GM23338 (cell line): Measurements from ENCODE around the gene GARS1. TPM values are rescaled to one million over a fixed set of nuclear protein-coding genes. Genes with fewer than 3 reads are reported as not detected.
A peak's percentile ranks its signal among the peaks of the same experiment; 100 is the strongest.

Experiments
- ATAC-seq: fragments of 200-7000 bp; cut with Tn5 transposase; 3 replicates; pipeline ENCODE4 v1.9.1; 2020
- DNase-seq: peaks from one replicate; pipeline ENCODE4 v3.0.0-alpha.2; 2015; ENCODE audit warnings: low spot score
- H2AFZ ChIP-seq: fragments of 200-600 bp; sonication (generic); 2 replicates; pipeline ENCODE4 v1.8.0; 2016; ENCODE audit warnings: antibody characterized with exemption, mild to moderate bottlenecking, moderate library complexity
- H3F3A ChIP-seq: fragments of 200-600 bp; sonication (generic); replicated peaks from 2 replicates; pipeline ENCODE4 v1.8.0; 2017; ENCODE audit warnings: antibody characterized with exemption, mixed run types, low read depth
- H3K27ac ChIP-seq: fragments of 200-600 bp; sonication (generic); 2 replicates; pipeline ENCODE4 v1.6.1; 2016; ENCODE audit warnings: low read depth
- H3K27me3 ChIP-seq: fragments of 200-600 bp; sonication (generic); 2 replicates; pipeline ENCODE4 v1.8.0; 2016; ENCODE audit warnings: mild to moderate bottlenecking, mixed run types, moderate library complexity; ENCODE audit not compliant: insufficient read depth
- H3K36me3 ChIP-seq: fragments of 200-600 bp; sonication (generic); 2 replicates; pipeline ENCODE4 v1.8.0; 2016; ENCODE audit warnings: mild to moderate bottlenecking; ENCODE audit not compliant: insufficient read depth
- H3K4me1 ChIP-seq: fragments of 200-600 bp; sonication (generic); 2 replicates; pipeline ENCODE4 v1.8.0; 2016; ENCODE audit warnings: mild to moderate bottlenecking, moderate library complexity; ENCODE audit not compliant: insufficient read depth
- H3K4me2 ChIP-seq: fragments of 200-600 bp; sonication (generic); 2 replicates; pipeline ENCODE4 v1.7.1; 2017; ENCODE audit warnings: mixed run types
- H3K4me3 ChIP-seq: fragments of 200-600 bp; sonication (generic); 2 replicates; pipeline ENCODE4 v1.6.1; 2016; ENCODE audit warnings: mixed run types
- H3K79me2 ChIP-seq: fragments of 200-600 bp; sonication (generic); replicated peaks from 2 replicates; pipeline ENCODE4 v1.8.0; 2017; ENCODE audit warnings: mild to moderate bottlenecking; ENCODE audit not compliant: insufficient read depth
- H3K9me2 ChIP-seq: fragments of 200-600 bp; sonication (generic); 2 replicates; pipeline ENCODE4 v1.8.0; 2017; ENCODE audit not compliant: insufficient read depth
- H4K20me1 ChIP-seq: fragments of 200-600 bp; sonication (generic); replicated peaks from 2 replicates; pipeline ENCODE4 v1.8.0; 2017; ENCODE audit warnings: mild to moderate bottlenecking; ENCODE audit not compliant: insufficient read depth
- H3K27ac Mint-ChIP-seq: 2 replicates; pipeline ENCODE4 v1.8.0; 2020; ENCODE audit warnings: inconsistent platforms, mild to moderate bottlenecking, moderate library complexity, mixed read lengths
- H3K27me3 Mint-ChIP-seq: 3 replicates; pipeline ENCODE4 v1.8.0; 2022; ENCODE audit warnings: low read depth, mild to moderate bottlenecking, moderate library complexity, mixed read lengths, inconsistent platforms; ENCODE audit not compliant: insufficient read depth, poor library complexity
- H3K36me3 Mint-ChIP-seq: 3 replicates; pipeline ENCODE4 v1.8.0; 2021; ENCODE audit warnings: low read depth, mild to moderate bottlenecking, inconsistent platforms, moderate library complexity, mixed read lengths
- H3K4me1 Mint-ChIP-seq: 3 replicates; pipeline ENCODE4 v1.8.0; 2020; ENCODE audit warnings: mild to moderate bottlenecking, inconsistent platforms, mixed read lengths
- H3K4me3 Mint-ChIP-seq: 3 replicates; pipeline ENCODE4 v1.8.0; 2021; ENCODE audit warnings: moderate library complexity, mild to moderate bottlenecking, inconsistent platforms, mixed read lengths
- H3K9me3 Mint-ChIP-seq: 3 replicates; pipeline ENCODE4 v1.8.0; 2020; ENCODE audit warnings: moderate library complexity, mild to moderate bottlenecking, inconsistent platforms, mixed read lengths
- EZH2 ChIP-seq: fragments of 200-600 bp; sonication (generic); IDR thresholded peaks from one replicate; pipeline ENCODE4 v1.8.0; 2017; ENCODE audit warnings: antibody characterized with exemption, mild to moderate bottlenecking, low read depth; ENCODE audit not compliant: unreplicated experiment
- JUNB ChIP-seq: IDR thresholded peaks from one replicate; pipeline ENCODE4 v1.6.1; 2016; ENCODE audit warnings: antibody characterized with exemption; ENCODE audit not compliant: unreplicated experiment
- NANOG ChIP-seq: IDR thresholded peaks from 2 replicates; pipeline ENCODE4 v1.6.1; 2016; ENCODE audit warnings: antibody characterized with exemption, borderline replicate concordance
- POLR2AphosphoS5 ChIP-seq: IDR thresholded peaks from 2 replicates; pipeline ENCODE4 v1.6.1; 2016; ENCODE audit warnings: antibody characterized with exemption, low read depth
- STAT1 ChIP-seq: IDR thresholded peaks from one replicate; pipeline ENCODE4 v1.6.1; 2016; ENCODE audit warnings: antibody characterized with exemption; ENCODE audit not compliant: unreplicated experiment
- ZNF114 ChIP-seq: fragments of 250-450 bp; sonication (Bioruptor Pico); IDR thresholded peaks from 2 replicates; pipeline ENCODE4 v1.5.0; 2020; ENCODE audit warnings: mild to moderate bottlenecking, moderate library complexity
- ZNF331 ChIP-seq: fragments of 250-450 bp; sonication (Bioruptor Pico); IDR thresholded peaks from 2 replicates; pipeline ENCODE4 v1.5.0; 2020; ENCODE audit warnings: low read depth, mild to moderate bottlenecking, moderate library complexity
- polyA plus RNA-seq: library from polyadenylated mRNA; unstranded; fragments of >200 nt; fragmentation: Nextera tagmentation; extraction: Ambion mirVana; gene quantifications from 2 replicates; pipeline ENCODE4 v1.2.1, GENCODE V29; 2016
- total RNA-seq: library from RNA; depleted of rRNA; stranded (reverse); fragments of >200 nt; shearing (Covaris generic); gene quantifications from 2 replicates; pipeline ENCODE4 v1.2.3, GENCODE V29; 2014
- TF ChIP-seq, protein P1 (sequence below), 2 experiments: fragments of 200-600 bp in 1 of 2; sonication (generic) in 1 of 2; conservative IDR thresholded peaks; 2 replicates each; pipeline versions ENCODE4 v1.5.1 to v1.6.1; 2016 to 2017; ENCODE audit warnings: antibody characterized with exemption in 2 of 2, low read depth in 2 of 2, mild to moderate bottlenecking in 2 of 2, moderate library complexity in 1 of 2
- TF ChIP-seq, protein P2 (sequence below): IDR thresholded peaks from one replicate; pipeline ENCODE4 v1.6.1; 2018; ENCODE audit warnings: antibody characterized with exemption; ENCODE audit not compliant: unreplicated experiment
- TF ChIP-seq, protein P3 (sequence below): fragments of 250-450 bp; sonication (Bioruptor Pico); IDR thresholded peaks from 2 replicates; pipeline ENCODE4 v1.5.0; 2020; ENCODE audit warnings: mild to moderate bottlenecking, moderate library complexity

GARS1 gene
- total and polyA plus RNA-seq, 2 experiments from 2014 or later = 207 to 241 TPM

DNA sequence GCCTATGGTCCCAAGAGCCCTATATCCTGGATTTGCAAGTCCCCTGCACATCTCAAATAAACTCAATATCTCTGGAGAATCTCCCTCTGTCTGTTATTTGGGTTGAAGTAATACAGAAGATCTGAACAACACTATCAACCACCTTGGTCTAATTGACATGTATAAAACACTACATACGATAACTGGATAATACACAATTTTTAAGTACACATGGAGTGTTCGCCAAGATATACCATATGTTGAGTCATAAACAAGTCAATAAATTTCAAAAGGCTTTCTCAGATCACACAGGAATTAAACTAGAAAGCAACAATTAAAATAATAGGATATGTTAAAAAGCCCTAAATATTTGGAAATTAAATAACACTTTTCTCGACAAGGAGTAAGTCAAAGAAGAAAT is 5.6 kb upstream of the GARS1 start (continued):
- TF ChIP-seq, protein P1, sequence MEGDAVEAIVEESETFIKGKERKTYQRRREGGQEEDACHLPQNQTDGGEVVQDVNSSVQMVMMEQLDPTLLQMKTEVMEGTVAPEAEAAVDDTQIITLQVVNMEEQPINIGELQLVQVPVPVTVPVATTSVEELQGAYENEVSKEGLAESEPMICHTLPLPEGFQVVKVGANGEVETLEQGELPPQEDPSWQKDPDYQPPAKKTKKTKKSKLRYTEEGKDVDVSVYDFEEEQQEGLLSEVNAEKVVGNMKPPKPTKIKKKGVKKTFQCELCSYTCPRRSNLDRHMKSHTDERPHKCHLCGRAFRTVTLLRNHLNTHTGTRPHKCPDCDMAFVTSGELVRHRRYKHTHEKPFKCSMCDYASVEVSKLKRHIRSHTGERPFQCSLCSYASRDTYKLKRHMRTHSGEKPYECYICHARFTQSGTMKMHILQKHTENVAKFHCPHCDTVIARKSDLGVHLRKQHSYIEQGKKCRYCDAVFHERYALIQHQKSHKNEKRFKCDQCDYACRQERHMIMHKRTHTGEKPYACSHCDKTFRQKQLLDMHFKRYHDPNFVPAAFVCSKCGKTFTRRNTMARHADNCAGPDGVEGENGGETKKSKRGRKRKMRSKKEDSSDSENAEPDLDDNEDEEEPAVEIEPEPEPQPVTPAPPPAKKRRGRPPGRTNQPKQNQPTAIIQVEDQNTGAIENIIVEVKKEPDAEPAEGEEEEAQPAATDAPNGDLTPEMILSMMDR (conservative IDR thresholded peaks at IDR 0.05; ENCODE audit: low read depth in 2 of 2) = no peak
- TF ChIP-seq ZNF331 (CRISPR knock-in tag) (no peak), STAT1 (no peak), NANOG (no peak)

DNA sequence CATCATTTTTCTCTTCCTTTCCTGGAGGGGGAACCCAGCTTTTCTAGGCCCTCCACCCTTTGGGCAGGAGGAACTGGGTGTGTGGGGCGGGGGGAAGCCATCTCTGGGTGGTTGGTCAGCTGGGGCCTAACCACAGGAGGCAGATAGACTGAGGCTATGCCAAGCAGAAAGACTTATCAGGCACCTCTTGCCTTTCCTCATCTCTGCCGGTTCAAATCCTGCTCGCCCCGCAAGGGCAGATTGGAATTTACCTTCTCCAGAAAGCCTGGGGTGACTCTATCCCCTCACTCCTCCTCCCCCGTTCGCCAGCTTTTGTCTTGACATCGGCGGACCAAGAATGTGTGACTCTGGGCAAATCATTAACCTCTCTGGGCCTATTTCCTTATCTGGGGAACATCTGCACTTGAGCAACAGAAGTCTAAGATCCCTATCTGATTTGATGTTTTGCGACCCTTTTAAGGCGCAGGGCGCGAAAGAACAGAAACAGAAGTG is 584 bp upstream of the GARS1 start:
- peak overlapping the region; percentile 99 for H3K27ac Mint-ChIP-seq
- 0 out of 2 replicates have a peak, but pooled peaks cover 7% of the 10 kb centered on the region for H3F3A ChIP-seq
- H3K4me1 ChIP-seq = no peaks in the 10 kb centered on the region; the same call in 1 of the 2 replicates
- H3K79me2 ChIP-seq = peaks cover 50% of the 10 kb centered on the region
- no peaks in the 10 kb centered on the region for H3K27me3 ChIP-seq
- peak overlapping the region; percentile 96 for H3K4me3 ChIP-seq
- ATAC-seq (peak; percentile 46), DNase-seq (peak; percentile 73)
- H4K20me1 ChIP-seq = peaks cover 8% of the 10 kb centered on the region; the same call in 1 of the 2 replicates
- peaks cover 6% of the 10 kb centered on the region; the same call in 1 of the 3 replicates for H3K9me3 Mint-ChIP-seq
- peak overlapping the region; percentile 92 for H2AFZ ChIP-seq
- peaks cover 20% of the 10 kb centered on the region for H3K4me1 Mint-ChIP-seq
- H3K36me3 Mint-ChIP-seq = peaks cover 39% of the 10 kb centered on the region
- H3K27ac ChIP-seq = peak overlapping the region; percentile 92
- peak overlapping the region; percentile 98 for H3K4me3 Mint-ChIP-seq
- H3K4me2 ChIP-seq = peak overlapping the region; percentile 83
- H3K27me3 Mint-ChIP-seq = peaks cover 6% of the 10 kb centered on the region
- H3K36me3 ChIP-seq = peaks cover 9% of the 10 kb centered on the region; the same call in 1 of the 2 replicates
- H3K9me2 ChIP-seq = no peaks in the 10 kb centered on the region
- TF ChIP-seq NANOG = no peak
- TF ChIP-seq ZNF114 (CRISPR knock-in tag) = no peak
- no peak for TF ChIP-seq POLR2AphosphoS5
- TF ChIP-seq JUNB = no peak
- no peak for TF ChIP-seq EZH2
- TF ChIP-seq, protein P1 (conservative IDR thresholded peaks at IDR 0.05; ENCODE audit: low read depth in 2 of 2) = no peak
- TF ChIP-seq, protein P2, sequence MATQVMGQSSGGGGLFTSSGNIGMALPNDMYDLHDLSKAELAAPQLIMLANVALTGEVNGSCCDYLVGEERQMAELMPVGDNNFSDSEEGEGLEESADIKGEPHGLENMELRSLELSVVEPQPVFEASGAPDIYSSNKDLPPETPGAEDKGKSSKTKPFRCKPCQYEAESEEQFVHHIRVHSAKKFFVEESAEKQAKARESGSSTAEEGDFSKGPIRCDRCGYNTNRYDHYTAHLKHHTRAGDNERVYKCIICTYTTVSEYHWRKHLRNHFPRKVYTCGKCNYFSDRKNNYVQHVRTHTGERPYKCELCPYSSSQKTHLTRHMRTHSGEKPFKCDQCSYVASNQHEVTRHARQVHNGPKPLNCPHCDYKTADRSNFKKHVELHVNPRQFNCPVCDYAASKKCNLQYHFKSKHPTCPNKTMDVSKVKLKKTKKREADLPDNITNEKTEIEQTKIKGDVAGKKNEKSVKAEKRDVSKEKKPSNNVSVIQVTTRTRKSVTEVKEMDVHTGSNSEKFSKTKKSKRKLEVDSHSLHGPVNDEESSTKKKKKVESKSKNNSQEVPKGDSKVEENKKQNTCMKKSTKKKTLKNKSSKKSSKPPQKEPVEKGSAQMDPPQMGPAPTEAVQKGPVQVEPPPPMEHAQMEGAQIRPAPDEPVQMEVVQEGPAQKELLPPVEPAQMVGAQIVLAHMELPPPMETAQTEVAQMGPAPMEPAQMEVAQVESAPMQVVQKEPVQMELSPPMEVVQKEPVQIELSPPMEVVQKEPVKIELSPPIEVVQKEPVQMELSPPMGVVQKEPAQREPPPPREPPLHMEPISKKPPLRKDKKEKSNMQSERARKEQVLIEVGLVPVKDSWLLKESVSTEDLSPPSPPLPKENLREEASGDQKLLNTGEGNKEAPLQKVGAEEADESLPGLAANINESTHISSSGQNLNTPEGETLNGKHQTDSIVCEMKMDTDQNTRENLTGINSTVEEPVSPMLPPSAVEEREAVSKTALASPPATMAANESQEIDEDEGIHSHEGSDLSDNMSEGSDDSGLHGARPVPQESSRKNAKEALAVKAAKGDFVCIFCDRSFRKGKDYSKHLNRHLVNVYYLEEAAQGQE = no peak
- TF ChIP-seq, protein P3, sequence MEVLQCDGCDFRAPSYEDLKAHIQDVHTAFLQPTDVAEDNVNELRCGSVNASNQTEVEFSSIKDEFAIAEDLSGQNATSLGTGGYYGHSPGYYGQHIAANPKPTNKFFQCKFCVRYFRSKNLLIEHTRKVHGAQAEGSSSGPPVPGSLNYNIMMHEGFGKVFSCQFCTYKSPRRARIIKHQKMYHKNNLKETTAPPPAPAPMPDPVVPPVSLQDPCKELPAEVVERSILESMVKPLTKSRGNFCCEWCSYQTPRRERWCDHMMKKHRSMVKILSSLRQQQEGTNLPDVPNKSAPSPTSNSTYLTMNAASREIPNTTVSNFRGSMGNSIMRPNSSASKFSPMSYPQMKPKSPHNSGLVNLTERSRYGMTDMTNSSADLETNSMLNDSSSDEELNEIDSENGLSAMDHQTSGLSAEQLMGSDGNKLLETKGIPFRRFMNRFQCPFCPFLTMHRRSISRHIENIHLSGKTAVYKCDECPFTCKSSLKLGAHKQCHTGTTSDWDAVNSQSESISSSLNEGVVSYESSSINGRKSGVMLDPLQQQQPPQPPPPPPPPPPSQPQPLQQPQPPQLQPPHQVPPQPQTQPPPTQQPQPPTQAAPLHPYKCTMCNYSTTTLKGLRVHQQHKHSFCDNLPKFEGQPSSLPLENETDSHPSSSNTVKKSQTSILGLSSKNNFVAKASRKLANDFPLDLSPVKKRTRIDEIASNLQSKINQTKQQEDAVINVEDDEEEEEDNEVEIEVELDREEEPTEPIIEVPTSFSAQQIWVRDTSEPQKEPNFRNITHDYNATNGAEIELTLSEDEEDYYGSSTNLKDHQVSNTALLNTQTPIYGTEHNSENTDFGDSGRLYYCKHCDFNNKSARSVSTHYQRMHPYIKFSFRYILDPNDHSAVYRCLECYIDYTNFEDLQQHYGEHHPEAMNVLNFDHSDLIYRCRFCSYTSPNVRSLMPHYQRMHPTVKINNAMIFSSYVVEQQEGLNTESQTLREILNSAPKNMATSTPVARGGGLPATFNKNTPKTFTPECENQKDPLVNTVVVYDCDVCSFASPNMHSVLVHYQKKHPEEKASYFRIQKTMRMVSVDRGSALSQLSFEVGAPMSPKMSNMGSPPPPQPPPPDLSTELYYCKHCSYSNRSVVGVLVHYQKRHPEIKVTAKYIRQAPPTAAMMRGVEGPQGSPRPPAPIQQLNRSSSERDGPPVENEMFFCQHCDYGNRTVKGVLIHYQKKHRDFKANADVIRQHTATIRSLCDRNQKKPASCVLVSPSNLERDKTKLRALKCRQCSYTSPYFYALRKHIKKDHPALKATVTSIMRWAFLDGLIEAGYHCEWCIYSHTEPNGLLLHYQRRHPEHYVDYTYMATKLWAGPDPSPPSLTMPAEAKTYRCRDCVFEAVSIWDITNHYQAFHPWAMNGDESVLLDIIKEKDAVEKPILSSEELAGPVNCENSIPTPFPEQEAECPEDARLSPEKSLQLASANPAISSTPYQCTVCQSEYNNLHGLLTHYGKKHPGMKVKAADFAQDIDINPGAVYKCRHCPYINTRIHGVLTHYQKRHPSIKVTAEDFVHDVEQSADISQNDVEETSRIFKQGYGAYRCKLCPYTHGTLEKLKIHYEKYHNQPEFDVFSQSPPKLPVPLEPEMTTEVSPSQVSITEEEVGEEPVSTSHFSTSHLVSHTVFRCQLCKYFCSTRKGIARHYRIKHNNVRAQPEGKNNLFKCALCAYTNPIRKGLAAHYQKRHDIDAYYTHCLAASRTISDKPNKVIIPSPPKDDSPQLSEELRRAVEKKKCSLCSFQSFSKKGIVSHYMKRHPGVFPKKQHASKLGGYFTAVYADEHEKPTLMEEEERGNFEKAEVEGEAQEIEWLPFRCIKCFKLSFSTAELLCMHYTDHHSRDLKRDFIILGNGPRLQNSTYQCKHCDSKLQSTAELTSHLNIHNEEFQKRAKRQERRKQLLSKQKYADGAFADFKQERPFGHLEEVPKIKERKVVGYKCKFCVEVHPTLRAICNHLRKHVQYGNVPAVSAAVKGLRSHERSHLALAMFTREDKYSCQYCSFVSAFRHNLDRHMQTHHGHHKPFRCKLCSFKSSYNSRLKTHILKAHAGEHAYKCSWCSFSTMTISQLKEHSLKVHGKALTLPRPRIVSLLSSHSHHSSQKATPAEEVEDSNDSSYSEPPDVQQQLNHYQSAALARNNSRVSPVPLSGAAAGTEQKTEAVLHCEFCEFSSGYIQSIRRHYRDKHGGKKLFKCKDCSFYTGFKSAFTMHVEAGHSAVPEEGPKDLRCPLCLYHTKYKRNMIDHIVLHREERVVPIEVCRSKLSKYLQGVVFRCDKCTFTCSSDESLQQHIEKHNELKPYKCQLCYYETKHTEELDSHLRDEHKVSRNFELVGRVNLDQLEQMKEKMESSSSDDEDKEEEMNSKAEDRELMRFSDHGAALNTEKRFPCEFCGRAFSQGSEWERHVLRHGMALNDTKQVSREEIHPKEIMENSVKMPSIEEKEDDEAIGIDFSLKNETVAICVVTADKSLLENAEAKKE (CRISPR knock-in tag) = no peak
